PC-3 (cell line): ENCODE data around the gene PLCXD1. TPM values are rescaled to one million over a fixed set of nuclear protein-coding genes. Genes with fewer than 3 reads are reported as not detected.

Experiments
- ATAC-seq: fragments of 200-7000 bp; cut with Tn5 transposase; 2 replicates; pipeline ENCODE4 v1.9.1; 2020; ENCODE audit warnings: mild to moderate bottlenecking, moderate library complexity
- BruUV-seq: library from RNA; stranded (reverse); fragments of 400-500 nt; replicated peaks from 2 replicates; lab custom pipeline; 2021; lab: Mats Ljungman, UMichigan
- CTCF ChIA-PET: fragments of 300-600 bp; sonication (Branson Sonifier 250); formaldehyde crosslinking; loops from one replicate; lab custom pipeline; 2022; ENCODE audit warnings: antibody characterized with exemption; lab: Charles Lee
- POLR2A ChIA-PET: fragments of 300-600 bp; sonication (Branson Sonifier 250); formaldehyde crosslinking; loops from one replicate; lab custom pipeline; 2022; ENCODE audit warnings: antibody characterized with exemption; ENCODE audit not compliant: unreplicated experiment; lab: Charles Lee
- DNase-seq: peaks from one replicate; pipeline ENCODE4 v3.0.0-alpha.2; 2015
- H2AFZ ChIP-seq: fragments of 300-600 bp; sonication (generic); 2 replicates; pipeline ENCODE4 v1.6.0; 2016; ENCODE audit warnings: antibody characterized with exemption, low read length
- H3F3A ChIP-seq: fragments of 300-600 bp; sonication (generic); one replicate; pipeline ENCODE4 v1.6.0; 2017; ENCODE audit warnings: antibody characterized with exemption, low read length, control low read depth, mild to moderate bottlenecking; ENCODE audit not compliant: unreplicated experiment
- H3K27ac ChIP-seq: fragments of 300-600 bp; sonication (generic); 2 replicates; pipeline ENCODE4 v1.5.1; 2016; ENCODE audit warnings: mild to moderate bottlenecking, low read length
- H3K27me3 ChIP-seq: fragments of 300-600 bp; sonication (generic); 2 replicates; pipeline ENCODE4 v1.6.1; 2016; ENCODE audit warnings: low read length, mixed read lengths
- H3K36me3 ChIP-seq: fragments of 300-600 bp; sonication (generic); 2 replicates; pipeline ENCODE4 v1.6.1; 2016; ENCODE audit warnings: low read depth, mixed run types, low read length, mixed read lengths
- H3K4me1 ChIP-seq: fragments of 300-600 bp; sonication (generic); 2 replicates; pipeline ENCODE4 v1.5.1; 2016; ENCODE audit warnings: low read length; ENCODE audit not compliant: insufficient read depth
- H3K4me2 ChIP-seq: fragments of 300-600 bp; sonication (generic); 2 replicates; pipeline ENCODE4 v1.6.0; 2016; ENCODE audit warnings: low read length
- H3K4me3 ChIP-seq: fragments of 300-600 bp; sonication (generic); 2 replicates; pipeline ENCODE4 v1.5.1; 2016; ENCODE audit warnings: mild to moderate bottlenecking, low read length, mixed read lengths
- H3K79me2 ChIP-seq: fragments of 300-600 bp; sonication (generic); 2 replicates; pipeline ENCODE4 v1.6.1; 2017; ENCODE audit warnings: low read length, mixed read lengths
- H3K9ac ChIP-seq: fragments of 300-600 bp; sonication (generic); 2 replicates; pipeline ENCODE4 v1.6.0; 2016; ENCODE audit warnings: mild to moderate bottlenecking, low read length
- H3K9me2 ChIP-seq: fragments of 300-600 bp; sonication (generic); replicated peaks from 2 replicates; pipeline ENCODE4 v1.6.1; 2016; ENCODE audit warnings: mixed run types, low read length, mixed read lengths
- H3K9me3 ChIP-seq: fragments of 300-600 bp; sonication (generic); 2 replicates; pipeline ENCODE4 v1.6.1; 2016; ENCODE audit warnings: low read length, mixed read lengths
- H4K20me1 ChIP-seq: fragments of 300-600 bp; sonication (generic); 2 replicates; pipeline ENCODE4 v1.6.1; 2016; ENCODE audit warnings: low read length, mixed read lengths
- EZH2 ChIP-seq: fragments of 300-600 bp; sonication (generic); IDR thresholded peaks from one replicate; pipeline ENCODE4 v1.6.1; 2017; ENCODE audit warnings: antibody characterized with exemption, mild to moderate bottlenecking, low read length; ENCODE audit not compliant: unreplicated experiment
- EZH2phosphoT487 ChIP-seq: fragments of 300-600 bp; sonication (generic); IDR thresholded peaks from 2 replicates; pipeline ENCODE4 v1.6.1; 2018; ENCODE audit warnings: mild to moderate bottlenecking, antibody characterized with exemption, low read length, borderline replicate concordance
- intact Hi-C: fragments of 100-400 bp; cut with micrococcal nuclease; formaldehyde crosslinking; loops from 2 replicates; pipeline ENCODE4 v1.9.0; 2023
- total RNA-seq: library from RNA; depleted of rRNA; stranded (reverse); fragments of >200 nt; gene quantifications from 2 replicates; pipeline ENCODE4 v1.2.3, GENCODE V29; 2014
- TF ChIP-seq, protein P1 (sequence below): fragments of 300-600 bp; sonication (generic); conservative IDR thresholded peaks from 2 replicates; pipeline ENCODE4 v1.5.1; 2017; ENCODE audit warnings: antibody characterized with exemption, low read depth, mild to moderate bottlenecking, low read length

PLCXD1 gene
- total RNA-seq, 1 experiment from 2014 or later = 25.7 TPM

DNA sequence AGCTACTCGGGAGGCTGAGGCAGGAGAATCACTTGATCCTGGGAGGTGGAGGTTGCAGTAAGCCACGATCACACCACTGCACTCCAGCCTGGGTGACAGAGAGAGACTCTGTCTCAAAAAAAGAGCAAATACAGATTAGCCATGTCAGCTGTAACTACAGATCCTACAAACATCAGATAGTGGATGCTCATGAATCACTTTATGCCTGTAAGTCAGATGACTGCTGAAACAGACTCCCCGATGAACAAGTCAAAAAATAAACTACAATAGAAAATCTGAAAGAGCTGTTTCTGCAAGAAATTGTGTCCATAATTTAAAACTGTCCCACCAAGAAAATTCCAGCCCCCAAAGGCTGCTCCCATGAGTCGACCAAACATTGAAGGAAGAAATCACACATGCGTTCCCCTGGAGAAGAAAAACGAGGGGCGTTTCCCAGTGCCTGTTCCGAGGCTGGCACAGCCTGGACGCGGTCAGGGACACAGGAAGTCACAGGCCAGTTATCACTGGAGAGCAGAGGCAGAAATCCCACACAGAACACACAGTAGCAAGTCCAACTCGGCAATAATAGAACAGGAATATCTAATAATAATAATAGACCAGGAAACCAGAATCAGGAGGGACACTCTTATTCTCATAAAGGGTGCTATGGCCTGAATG, 67.4 kb downstream of the PLCXD1 start:
- Histone ChIP-seq H3K9me3 (no peaks in the 10 kb centered on the region), H3K36me3 (no peaks in the 10 kb centered on the region), H3K4me1 (no peaks in the 10 kb centered on the region), H3K27me3 (no peaks in the 10 kb centered on the region), H3K9me2 (no peaks in the 10 kb centered on the region), H2AFZ (no peak overlapping the region), H4K20me1 (no peaks in the 10 kb centered on the region), H3K27ac (no peak overlapping the region), H3K79me2 (no peaks in the 10 kb centered on the region), H3K4me2 (no peak overlapping the region), H3K9ac (no peak overlapping the region), H3K4me3 (no peak overlapping the region), H3F3A (no peaks in the 10 kb centered on the region)
- no peak for TF ChIP-seq EZH2phosphoT487
- TF ChIP-seq, protein P1, sequence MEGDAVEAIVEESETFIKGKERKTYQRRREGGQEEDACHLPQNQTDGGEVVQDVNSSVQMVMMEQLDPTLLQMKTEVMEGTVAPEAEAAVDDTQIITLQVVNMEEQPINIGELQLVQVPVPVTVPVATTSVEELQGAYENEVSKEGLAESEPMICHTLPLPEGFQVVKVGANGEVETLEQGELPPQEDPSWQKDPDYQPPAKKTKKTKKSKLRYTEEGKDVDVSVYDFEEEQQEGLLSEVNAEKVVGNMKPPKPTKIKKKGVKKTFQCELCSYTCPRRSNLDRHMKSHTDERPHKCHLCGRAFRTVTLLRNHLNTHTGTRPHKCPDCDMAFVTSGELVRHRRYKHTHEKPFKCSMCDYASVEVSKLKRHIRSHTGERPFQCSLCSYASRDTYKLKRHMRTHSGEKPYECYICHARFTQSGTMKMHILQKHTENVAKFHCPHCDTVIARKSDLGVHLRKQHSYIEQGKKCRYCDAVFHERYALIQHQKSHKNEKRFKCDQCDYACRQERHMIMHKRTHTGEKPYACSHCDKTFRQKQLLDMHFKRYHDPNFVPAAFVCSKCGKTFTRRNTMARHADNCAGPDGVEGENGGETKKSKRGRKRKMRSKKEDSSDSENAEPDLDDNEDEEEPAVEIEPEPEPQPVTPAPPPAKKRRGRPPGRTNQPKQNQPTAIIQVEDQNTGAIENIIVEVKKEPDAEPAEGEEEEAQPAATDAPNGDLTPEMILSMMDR = no peak
- TF ChIP-seq EZH2 = no peak
- BruUV-seq = no TSS peak
- no peak for DNase-seq
- ChIA-PET POLR2A (no interaction called here), CTCF (no interaction called here)
- no peak for ATAC-seq
- intact Hi-C loops = no loop called here

DNA sequence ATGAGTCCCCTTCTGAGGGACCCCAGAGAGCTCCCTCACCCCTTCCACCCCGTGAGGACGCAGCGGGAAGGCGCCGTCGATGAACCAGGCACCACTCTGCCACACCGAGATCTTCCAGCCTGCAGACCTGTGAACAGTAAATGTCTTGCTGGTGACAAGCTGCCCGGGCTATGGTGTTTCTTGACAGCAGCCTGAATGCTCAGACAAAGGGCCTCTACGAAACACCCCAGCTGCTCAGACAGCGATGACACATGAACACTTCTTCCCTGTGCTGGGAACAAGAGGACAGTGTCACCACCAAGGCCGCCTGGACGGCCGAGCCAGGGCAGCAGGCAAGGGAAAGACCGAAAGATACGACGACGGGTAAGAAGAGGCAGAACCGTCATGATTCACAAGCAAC, 68.0 kb downstream of the PLCXD1 start:
- Histone ChIP-seq H3K36me3 (no peaks in the 10 kb centered on the region), H3K79me2 (no peaks in the 10 kb centered on the region), H3K4me2 (no peak overlapping the region), H4K20me1 (no peaks in the 10 kb centered on the region), H3K4me1 (no peaks in the 10 kb centered on the region), H3K4me3 (no peak overlapping the region), H3K27me3 (no peaks in the 10 kb centered on the region), H3K9me3 (no peaks in the 10 kb centered on the region), H2AFZ (no peak overlapping the region), H3K27ac (no peak overlapping the region), H3F3A (no peaks in the 10 kb centered on the region), H3K9ac (no peak overlapping the region), H3K9me2 (no peaks in the 10 kb centered on the region)
- TF ChIP-seq EZH2 = no peak
- TF ChIP-seq EZH2phosphoT487 = no peak
- TF ChIP-seq, protein P1 = no peak
- ATAC-seq (no peak), DNase-seq (no peak)
- no TSS peak for BruUV-seq
- intact Hi-C loops = no loop called here
- ChIA-PET POLR2A (no interaction called here), CTCF (no interaction called here)

DNA sequence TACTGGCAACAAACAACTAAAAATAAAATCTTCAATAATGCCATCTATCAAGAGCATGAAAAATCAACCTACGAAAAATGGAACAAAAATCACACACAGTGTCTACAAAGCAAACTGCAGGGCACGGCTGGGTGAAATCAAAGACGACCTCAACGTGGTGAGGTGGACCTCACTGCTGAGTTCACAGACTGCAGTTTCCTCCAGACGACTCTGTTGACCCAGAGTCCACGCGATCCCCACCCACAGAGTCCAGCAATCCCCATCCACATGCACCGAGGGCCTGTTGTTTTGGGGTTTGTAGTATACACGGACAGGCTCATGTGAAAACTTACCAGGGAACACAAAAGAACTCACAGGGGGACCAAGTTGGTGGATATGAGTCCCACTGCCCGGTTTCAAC, 68.5 kb downstream of the PLCXD1 start:
- ATAC-seq = no peak
- no peaks in the 10 kb centered on the region for H3K36me3 ChIP-seq
- intact Hi-C loops = no loop called here
- H3K4me3 ChIP-seq = no peak overlapping the region
- H3K27me3 ChIP-seq = no peaks in the 10 kb centered on the region
- no peak overlapping the region for H3K27ac ChIP-seq
- TF ChIP-seq EZH2 = no peak
- TF ChIP-seq EZH2phosphoT487 = no peak
- TF ChIP-seq, protein P1 = no peak
- ChIA-PET CTCF (no interaction called here), POLR2A (no interaction called here)
- DNase-seq = no peak
- no peaks in the 10 kb centered on the region for H4K20me1 ChIP-seq
- no peaks in the 10 kb centered on the region for H3F3A ChIP-seq
- H2AFZ ChIP-seq = no peak overlapping the region
- H3K4me2 ChIP-seq = no peak overlapping the region
- H3K9me3 ChIP-seq = no peaks in the 10 kb centered on the region
- BruUV-seq = no TSS peak
- H3K9ac ChIP-seq = no peak overlapping the region
- H3K4me1 ChIP-seq = no peaks in the 10 kb centered on the region
- H3K9me2 ChIP-seq = no peaks in the 10 kb centered on the region
- H3K79me2 ChIP-seq = no peaks in the 10 kb centered on the region
